Measurements from ENCODE around the gene ING2.
"Not testable (repeated sequence)": the region's sequence is repeated elsewhere in the genome, so short reads cannot be mapped to it uniquely, and the experiment has no call there.

ING2 gene

DNA sequence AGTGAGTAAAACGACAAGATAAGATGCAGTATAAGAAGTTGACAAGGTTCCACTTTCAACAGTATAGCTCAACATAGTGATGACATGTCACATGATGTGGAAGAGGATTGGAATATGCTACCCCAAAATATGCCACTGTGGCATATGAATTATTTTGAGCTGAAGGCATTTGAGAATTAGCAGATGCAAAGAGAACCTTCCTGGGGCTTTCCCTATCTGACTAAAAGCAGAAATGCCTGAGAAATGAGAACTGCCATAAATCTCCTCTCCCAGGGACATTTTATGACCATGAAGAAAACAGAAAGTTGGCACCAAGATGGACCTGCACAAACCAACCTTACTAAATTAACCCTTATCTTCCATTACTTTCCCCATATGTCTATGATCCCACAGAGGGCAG, 35.6 kb upstream of the ING2 start:
- TF ChIP-seq, protein P1, sequence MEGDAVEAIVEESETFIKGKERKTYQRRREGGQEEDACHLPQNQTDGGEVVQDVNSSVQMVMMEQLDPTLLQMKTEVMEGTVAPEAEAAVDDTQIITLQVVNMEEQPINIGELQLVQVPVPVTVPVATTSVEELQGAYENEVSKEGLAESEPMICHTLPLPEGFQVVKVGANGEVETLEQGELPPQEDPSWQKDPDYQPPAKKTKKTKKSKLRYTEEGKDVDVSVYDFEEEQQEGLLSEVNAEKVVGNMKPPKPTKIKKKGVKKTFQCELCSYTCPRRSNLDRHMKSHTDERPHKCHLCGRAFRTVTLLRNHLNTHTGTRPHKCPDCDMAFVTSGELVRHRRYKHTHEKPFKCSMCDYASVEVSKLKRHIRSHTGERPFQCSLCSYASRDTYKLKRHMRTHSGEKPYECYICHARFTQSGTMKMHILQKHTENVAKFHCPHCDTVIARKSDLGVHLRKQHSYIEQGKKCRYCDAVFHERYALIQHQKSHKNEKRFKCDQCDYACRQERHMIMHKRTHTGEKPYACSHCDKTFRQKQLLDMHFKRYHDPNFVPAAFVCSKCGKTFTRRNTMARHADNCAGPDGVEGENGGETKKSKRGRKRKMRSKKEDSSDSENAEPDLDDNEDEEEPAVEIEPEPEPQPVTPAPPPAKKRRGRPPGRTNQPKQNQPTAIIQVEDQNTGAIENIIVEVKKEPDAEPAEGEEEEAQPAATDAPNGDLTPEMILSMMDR (IDR thresholded peaks at IDR 0.05; ENCODE audit: control insufficient read depth, insufficient read depth, low read depth, low read length, missing control alignments) = no peak
- no peak for DNase-seq (ENCODE audit: low read depth)
- no peak overlapping the region for H3K4me3 ChIP-seq (ENCODE audit: control insufficient read depth, low read depth, low read length)

GRCh38 chr4:183469936-183470335, 34.9 kb upstream of the ING2 start:
- DNase-seq (ENCODE audit: low read depth) = no peak
- H3K4me3 ChIP-seq (ENCODE audit: control insufficient read depth, low read depth, low read length) = no peak overlapping the region
- TF ChIP-seq, protein P1 (IDR thresholded peaks at IDR 0.05; ENCODE audit: control insufficient read depth, insufficient read depth, low read depth, low read length, missing control alignments) = no peak

- no peak overlapping the region for H3K4me3 ChIP-seq (ENCODE audit: control insufficient read depth, low read depth, low read length)
- TF ChIP-seq, protein P1 (IDR thresholded peaks at IDR 0.05; ENCODE audit: control insufficient read depth, insufficient read depth, low read depth, low read length, missing control alignments) = no peak
Observed at GRCh38 chr4:183470821-183471220, 34.0 kb upstream of the ING2 start.

DNA sequence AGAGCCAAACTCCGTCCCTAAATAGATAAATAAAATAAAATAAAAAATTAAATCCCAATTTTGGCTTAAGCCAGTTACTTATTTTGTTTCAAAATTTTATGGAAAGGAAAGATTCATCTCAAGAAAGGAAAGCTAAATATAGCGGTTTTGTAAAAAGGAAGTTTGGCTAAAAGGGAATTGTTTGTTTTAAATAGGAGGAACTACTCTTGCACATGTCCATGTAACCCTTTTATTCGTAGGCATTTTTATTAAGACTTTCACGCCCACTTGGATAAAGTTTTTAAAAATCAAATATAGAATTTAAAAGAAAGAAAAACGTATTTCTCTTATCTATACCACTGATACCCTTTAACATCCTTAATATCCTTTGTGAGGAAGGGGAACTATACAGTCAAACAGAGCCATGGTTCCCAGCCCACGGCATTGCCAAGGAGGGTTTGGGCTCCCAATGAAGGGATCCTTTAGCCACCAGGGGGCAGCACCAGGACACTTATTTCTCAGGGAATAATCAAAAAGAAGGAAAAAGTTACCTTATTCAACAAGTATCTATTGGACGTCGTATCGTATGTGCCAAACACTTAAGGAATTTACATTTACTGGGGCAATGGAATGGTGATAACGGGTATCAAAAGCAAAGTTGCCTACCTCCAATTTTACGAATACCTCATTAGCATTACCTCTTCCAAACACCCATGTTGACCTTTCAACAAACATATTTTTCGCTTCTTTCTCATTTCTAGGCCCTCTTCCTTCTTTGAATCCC, 32.7 kb upstream of the ING2 start:
- no peak for DNase-seq (ENCODE audit: low read depth)
- H3K4me3 ChIP-seq (ENCODE audit: control insufficient read depth, low read depth, low read length) = no peak overlapping the region

More at GRCh38 chr4:183470821-183471220, 34.0 kb upstream of the ING2 start:
- DNase-seq (ENCODE audit: low read depth) = no peak

GRCh38 chr4:183478123-183478522, 26.7 kb upstream of the ING2 start:
- no peak for DNase-seq (ENCODE audit: low read depth)
- TF ChIP-seq, protein P1 (IDR thresholded peaks at IDR 0.05; ENCODE audit: control insufficient read depth, insufficient read depth, low read depth, low read length, missing control alignments) = no peak
- H3K4me3 ChIP-seq (ENCODE audit: control insufficient read depth, low read depth, low read length) = no peak overlapping the region; the same call in 1 of the 2 replicates

More for the DNA sequence above, 32.7 kb upstream of the ING2 start:
- TF ChIP-seq, protein P1 (IDR thresholded peaks at IDR 0.05; ENCODE audit: control insufficient read depth, insufficient read depth, low read depth, low read length, missing control alignments) = peak; percentile 78

- no peak for DNase-seq (ENCODE audit: low read depth)
- TF ChIP-seq, protein P1 (IDR thresholded peaks at IDR 0.05; ENCODE audit: control insufficient read depth, insufficient read depth, low read depth, low read length, missing control alignments) = no peak
Observed at GRCh38 chr4:183478926-183479325, 25.9 kb upstream of the ING2 start.

DNA sequence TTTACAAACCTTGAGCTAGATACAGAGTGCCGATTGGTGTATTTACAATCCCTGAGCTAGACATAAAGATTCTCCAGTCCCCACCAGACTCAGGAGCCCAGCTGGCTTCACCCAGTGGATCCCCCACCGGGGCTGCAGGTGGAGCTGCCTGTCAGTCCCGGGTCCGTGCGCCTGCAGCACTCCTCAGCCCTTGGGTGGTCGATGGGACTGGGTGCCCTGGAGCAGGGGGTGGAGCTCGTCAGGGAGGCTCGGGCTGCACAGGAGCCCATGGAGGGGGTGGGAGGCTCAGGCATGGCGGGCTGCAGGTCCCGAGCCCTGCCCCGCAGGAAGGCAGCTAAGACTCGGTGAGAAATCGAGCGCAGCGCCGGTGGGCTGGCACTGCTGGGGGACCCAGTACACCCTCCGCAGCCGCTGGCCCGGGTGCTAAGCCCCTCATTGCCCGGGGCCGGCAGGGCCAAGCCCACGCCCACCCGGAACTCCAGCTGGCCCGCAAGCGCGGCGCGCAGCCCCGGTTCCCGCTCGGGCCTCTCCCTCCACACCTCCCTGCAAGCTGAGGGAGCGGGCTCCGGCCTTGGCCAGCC, 22.3 kb upstream of the ING2 start:
- not testable (repeated sequence) for H3K4me3 ChIP-seq (ENCODE audit: control insufficient read depth, low read depth, low read length); DNase-seq (ENCODE audit: low read depth)

More at GRCh38 chr4:183478926-183479325, 25.9 kb upstream of the ING2 start:
- H3K4me3 ChIP-seq (ENCODE audit: control insufficient read depth, low read depth, low read length) = no peak overlapping the region
